WTC11 (cell line): ENCODE results near the gene CLEC16A.

Source experiments
- E2F4 ChIP-seq: sonication (generic); formaldehyde crosslinking; IDR thresholded peaks from 2 replicates; pipeline ENCODE4 v1.8.1; 2022; ENCODE audit warnings: low read depth, mild to moderate bottlenecking, moderate library complexity, missing genetic modification reagents, borderline replicate concordance
- ESRRA ChIP-seq: sonication (generic); formaldehyde crosslinking; IDR thresholded peaks from 2 replicates; pipeline ENCODE4 v1.8.1; 2022; ENCODE audit warnings: mild to moderate bottlenecking, missing genetic modification reagents, borderline replicate concordance
- IRF2 ChIP-seq: sonication (generic); formaldehyde crosslinking; IDR thresholded peaks from 2 replicates; pipeline ENCODE4 v1.8.0; 2022; ENCODE audit warnings: low read depth, missing genetic modification reagents, borderline replicate concordance
- PRRX2 ChIP-seq: fragments of 250-450 bp; sonication (Bioruptor Pico); IDR thresholded peaks from 2 replicates; pipeline ENCODE4 v1.8.0; 2021; ENCODE audit warnings: mild to moderate bottlenecking
- ZMAT4 ChIP-seq: fragments of 250-450 bp; sonication (Bioruptor Pico); IDR thresholded peaks from 2 replicates; pipeline ENCODE4 v1.9.0; 2021; ENCODE audit warnings: mild to moderate bottlenecking
- TF ChIP-seq, protein P1 (sequence below): sonication (generic); formaldehyde crosslinking; IDR thresholded peaks from 2 replicates; pipeline ENCODE4 v1.8.1; 2022; ENCODE audit warnings: low read depth, missing genetic modification reagents, borderline replicate concordance
- TF ChIP-seq, protein P2 (sequence below): sonication (generic); formaldehyde crosslinking; IDR thresholded peaks from 2 replicates; pipeline ENCODE4 v1.8.0; 2023; ENCODE audit warnings: mild to moderate bottlenecking, missing genetic modification reagents

DNA sequence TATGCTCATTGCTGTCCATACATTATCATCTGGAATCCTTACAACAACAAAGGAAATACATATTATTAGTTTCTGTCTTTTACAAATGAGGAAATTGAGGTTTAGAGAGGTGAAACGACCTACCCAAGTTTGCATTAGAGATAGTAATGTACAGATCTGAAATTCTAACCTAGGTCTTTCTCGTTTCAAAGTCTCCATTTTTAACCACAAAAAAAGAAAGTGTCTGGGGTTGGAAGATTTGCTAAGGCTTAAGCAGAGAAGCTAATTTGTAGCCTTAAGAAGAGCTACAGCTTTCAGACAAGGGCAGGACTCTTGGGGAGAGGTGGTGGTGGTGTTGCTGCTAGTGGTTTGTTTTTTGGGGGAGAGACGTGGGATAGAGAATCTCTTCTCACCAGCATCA, 48.2 kb upstream of the CLEC16A start:
- no peak for TF ChIP-seq ESRRA (CRISPR knock-in tag)
- TF ChIP-seq, protein P1, sequence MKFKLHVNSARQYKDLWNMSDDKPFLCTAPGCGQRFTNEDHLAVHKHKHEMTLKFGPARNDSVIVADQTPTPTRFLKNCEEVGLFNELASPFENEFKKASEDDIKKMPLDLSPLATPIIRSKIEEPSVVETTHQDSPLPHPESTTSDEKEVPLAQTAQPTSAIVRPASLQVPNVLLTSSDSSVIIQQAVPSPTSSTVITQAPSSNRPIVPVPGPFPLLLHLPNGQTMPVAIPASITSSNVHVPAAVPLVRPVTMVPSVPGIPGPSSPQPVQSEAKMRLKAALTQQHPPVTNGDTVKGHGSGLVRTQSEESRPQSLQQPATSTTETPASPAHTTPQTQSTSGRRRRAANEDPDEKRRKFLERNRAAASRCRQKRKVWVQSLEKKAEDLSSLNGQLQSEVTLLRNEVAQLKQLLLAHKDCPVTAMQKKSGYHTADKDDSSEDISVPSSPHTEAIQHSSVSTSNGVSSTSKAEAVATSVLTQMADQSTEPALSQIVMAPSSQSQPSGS (CRISPR knock-in tag) = no peak
- TF ChIP-seq PRRX2 = no peak
- no peak for TF ChIP-seq IRF2
- TF ChIP-seq E2F4 = no peak
- no peak for TF ChIP-seq ZMAT4 (CRISPR knock-in tag)
- TF ChIP-seq, protein P2, sequence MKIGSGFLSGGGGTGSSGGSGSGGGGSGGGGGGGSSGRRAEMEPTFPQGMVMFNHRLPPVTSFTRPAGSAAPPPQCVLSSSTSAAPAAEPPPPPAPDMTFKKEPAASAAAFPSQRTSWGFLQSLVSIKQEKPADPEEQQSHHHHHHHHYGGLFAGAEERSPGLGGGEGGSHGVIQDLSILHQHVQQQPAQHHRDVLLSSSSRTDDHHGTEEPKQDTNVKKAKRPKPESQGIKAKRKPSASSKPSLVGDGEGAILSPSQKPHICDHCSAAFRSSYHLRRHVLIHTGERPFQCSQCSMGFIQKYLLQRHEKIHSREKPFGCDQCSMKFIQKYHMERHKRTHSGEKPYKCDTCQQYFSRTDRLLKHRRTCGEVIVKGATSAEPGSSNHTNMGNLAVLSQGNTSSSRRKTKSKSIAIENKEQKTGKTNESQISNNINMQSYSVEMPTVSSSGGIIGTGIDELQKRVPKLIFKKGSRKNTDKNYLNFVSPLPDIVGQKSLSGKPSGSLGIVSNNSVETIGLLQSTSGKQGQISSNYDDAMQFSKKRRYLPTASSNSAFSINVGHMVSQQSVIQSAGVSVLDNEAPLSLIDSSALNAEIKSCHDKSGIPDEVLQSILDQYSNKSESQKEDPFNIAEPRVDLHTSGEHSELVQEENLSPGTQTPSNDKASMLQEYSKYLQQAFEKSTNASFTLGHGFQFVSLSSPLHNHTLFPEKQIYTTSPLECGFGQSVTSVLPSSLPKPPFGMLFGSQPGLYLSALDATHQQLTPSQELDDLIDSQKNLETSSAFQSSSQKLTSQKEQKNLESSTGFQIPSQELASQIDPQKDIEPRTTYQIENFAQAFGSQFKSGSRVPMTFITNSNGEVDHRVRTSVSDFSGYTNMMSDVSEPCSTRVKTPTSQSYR = no peak
